Stimulated activated CD8-positive, alpha-beta memory T cell treated with anti-CD3 and anti-CD28 coated beads, Interleukin-4, amount 100 ng/mL, for 48 hours (primary cell): ENCODE results near the gene TANK.
A peak's percentile ranks its signal among the peaks of the same experiment; 100 is the strongest.

Experiments
- DNase-seq: peaks from one replicate; pipeline ENCODE4 v3.0.0-alpha.2; 2020

Gene TANK

DNA sequence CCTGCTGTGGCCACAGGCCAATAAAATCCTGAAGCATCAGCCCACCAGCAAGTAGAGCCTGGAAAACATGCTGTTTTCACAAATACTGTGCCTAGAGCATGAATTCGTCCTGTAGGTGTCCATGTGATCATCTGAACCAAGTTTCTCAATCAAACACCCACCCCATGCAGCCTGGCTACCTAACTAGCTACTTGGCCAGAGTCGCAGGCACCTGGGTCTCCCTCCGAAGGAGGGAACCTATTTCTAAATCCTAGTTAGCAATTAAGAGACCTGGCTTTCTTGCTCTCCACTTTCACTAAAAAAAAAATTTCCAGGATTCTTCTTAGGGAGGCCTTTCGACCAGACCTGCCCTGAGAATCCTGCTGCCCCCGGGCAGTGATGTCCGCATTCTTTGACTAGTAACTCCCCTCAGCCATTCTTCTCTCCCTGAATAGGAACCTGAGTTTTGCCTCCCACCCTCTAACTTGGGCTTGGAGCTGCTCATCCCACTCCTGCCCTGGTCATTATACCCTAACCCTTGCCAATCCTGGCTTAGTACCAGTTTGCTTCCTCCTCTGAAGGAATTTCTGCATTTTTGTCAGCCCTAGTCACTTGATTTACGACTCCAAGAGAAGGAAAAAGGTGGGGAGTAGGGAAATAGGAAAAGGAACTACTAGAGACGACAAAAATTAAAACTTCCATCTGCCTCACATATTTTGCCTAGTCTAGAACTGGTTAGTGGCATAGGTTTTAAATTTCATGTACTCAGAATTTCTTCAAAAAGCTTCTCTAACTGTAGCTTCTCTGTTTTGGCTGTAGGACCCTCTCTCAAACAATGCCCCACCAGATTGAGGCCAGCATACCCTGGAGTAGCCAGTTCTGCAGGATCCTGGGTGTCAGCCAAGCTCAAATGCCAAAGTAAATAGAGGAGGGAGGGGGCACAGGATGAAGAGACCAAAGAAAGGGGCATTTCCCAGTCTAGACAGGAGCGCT lies 25.4 kb upstream of the TANK start:
- DNase-seq: no peak

DNA sequence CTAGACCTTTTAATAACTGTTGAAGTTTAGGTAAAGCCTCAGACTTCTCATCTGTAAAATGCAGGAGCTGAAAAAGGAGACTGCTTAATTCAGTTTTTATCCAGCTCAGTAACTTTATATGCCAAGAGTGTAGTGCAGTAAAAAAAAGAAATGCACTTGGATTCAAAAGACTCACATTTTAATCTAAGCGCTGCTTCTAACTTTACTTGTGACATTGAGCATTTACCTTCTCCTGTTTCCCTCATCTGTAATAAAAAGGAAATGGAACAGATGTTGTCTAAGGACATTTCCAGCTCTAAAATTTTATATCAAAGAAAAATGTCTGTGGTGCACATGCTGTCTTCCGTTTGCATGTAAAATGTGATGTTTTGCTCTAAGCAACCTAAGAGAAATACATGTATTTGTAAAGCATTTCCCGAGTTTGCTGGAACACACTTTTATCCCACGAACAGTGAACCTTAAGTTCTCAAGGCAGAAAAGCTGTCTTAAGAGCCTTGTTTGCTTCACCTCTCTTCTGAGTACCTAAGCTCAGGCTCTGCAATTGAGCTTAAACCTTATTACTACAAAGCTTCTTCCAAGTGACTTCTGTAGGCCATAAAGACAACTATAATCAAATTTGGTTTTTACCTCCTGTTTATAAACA lies 24.2 kb upstream of the TANK start:
- no peak for DNase-seq

DNA sequence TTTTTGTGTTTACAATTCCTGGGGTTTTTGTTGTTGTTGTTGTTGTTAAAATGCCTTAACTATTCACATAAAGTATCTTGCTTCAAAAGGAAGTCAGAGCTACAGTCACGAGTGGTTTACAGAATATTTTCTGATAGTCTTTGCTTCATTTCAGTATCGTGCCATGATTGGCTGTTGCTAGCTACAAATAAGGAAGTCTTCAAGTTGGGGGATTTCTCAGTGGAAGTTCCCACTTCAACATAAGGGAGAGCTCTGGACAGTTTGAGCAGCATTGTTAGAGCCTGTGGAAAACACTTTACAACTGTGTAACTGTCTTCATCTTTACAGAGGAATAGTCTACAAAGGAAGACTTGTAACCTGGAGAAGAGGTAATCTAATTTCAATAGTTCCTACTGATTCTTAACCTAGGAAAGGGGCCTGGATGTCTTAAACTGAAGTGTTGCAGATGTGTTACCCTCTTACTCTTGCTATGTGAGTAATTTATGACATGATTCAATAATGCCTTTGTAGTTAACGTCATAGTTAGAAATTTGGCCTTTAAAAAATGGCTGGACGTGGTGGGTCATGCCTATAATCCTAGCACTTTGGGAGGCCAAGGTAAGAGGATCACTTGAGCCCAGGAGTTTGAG lies 23.4 kb upstream of the TANK start:
- DNase-seq: no peak

DNA sequence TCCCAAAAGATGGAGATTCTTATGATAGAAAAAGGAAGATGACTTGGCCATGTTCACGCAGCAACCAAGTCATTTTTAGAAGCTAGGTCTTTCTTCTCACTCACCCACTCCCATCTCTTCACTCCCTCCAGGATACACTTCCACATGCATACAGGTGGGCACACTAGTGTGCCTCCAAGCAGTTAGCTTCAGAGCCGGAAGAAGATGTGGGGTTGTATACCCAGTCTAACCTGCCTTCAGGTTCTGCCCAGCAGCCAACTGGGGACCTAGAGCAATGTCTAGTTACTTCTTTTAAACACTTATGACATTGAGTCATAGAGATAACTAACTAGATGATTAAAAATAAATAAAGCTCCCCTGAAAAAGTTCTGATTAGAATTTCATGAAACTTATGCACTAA lies 21.8 kb upstream of the TANK start:
- DNase-seq: no peak

DNA sequence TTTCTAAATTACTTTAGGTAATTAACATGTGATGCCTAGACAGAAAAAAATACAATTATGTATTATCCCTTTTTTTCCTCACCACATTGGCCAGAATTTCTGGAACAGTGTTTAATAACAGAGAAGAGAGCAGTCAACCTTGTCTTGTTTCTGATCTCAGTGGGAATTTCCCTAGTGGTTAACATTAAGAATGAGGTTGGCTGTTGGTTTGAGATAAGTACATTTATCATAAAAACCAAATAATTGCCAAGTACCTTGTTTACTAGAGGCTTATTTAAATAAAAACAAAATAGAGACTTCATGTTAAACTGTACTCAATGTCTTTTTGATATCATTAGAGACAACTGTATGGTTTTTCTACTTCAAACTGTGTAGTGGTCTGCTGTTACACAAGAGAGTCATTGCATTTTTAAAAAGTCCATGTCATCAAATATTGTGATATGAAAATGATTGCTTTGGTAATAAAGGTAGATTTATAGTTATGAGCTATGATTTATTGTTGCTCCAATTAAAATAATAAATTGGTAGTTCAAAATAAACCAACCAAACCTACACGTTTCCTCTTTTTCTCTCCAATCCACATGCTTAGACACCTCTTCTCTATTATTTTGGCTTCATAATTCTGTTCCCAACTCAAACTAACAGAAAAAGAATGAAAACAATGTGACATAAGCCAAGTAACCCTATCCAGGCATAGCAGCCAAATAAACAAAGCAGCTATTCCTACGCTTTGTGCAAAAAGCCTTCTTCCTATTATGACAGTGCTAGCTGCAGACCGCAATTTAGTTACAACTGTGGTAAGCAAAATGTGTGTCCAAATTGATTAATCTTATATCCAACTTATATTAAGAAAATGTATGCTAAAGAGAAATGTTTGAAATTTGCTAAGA lies 20.9 kb upstream of the TANK start:
- DNase-seq: no peak

DNA sequence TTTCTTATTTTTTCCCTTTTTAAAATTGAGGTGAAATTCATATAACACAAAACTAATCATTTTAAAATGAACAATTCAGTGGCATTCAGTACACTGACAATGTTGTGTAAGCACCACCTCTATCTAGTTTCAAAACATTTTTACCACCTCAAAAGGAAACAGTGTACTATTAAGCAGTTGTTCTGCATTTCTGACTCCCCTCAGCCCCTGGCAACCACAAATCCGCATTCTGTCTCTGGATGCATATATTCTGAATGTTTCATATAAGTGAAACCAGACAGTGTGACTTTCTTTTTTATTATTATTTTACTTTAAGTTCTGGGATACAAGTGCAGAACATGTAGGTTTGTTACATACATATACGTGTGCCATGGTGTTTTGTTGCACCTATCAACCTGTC lies 19.2 kb upstream of the TANK start:
- no peak for DNase-seq

DNA sequence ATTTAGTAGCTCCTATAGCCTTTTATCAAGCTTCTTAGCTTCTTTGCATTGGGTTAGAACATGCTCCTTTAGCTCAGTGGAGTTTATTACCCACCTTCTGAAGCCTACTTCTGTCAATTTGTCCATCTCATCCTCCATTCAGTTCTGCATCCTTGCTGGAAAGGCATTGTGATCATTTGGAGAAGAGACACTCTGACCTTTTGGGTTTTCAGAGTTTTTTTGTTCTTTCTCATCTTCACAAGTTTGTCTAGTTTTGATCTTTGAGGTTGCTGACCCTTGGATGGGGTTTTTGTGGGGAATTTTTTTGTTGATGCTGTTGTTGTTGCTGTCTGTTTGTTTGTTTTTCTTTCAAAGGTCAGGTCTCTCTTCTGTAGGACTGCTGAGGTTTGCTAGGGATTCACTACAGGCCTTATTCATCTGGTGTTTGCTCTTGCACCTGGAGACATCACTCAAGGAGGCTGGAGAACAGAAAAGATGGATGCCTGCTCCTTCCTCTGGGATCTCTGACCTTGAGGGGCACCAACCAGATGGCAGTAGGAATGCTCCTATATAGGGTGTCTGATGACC lies 13.9 kb upstream of the TANK start:
- DNase-seq: no peak

DNA sequence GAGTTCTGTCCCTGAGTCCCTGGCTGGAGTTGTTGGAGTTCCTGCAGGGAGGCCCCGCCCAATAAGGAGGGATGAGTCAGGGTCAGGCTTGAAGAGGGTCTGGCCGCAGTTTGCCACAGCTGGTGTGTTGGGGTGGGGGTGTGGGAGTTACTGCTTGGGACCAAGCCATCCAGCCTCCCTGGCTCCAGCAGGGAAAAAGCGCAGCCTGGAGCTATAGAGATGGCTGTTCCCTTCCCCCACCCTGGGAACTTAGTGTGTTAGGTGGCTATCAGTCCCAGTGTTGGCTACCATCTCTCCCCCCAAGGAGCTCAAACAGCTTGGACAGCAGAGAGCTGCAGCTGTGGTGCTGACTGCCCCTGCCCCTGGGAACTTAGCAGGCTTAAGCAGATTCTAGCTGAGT lies 13.2 kb upstream of the TANK start:
- no peak for DNase-seq

DNA sequence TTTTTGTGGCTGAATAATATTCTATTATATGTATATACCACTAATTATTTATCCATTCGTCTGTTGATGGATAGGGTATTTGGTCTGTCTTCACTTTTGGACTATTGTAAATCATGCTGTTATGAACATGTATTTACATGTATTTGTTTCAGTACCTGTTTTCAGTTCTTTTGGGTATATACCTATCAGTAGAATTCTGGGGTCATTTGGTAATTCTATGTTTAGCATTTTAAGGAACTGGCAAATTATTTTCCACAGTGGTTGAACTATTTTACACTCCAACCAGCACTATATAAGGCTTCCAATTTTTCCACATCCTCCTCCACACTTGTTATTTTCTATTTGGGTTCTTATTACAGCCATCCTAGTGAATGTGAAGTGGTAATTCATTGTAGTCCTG lies 12.4 kb upstream of the TANK start:
- no peak for DNase-seq

DNA sequence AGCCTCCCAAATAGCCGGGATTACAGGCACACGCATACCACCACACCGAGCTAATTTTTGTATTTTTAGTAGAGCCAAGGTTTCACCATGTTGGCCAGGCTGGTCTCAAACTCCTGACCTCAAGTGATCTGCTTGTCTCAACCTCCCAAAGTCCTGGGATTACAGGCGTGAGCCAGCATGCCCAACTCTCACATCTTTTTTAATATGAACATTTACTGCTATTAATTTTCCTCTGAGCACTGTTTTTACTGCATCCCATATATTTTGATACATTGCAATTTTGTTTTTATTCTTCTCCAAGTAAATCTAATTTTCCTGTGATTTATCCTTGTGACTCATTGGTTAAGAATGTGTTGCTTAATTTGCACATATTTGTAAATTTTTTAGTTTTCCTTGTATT lies 9.5 kb upstream of the TANK start:
- DNase-seq: no peak

DNA sequence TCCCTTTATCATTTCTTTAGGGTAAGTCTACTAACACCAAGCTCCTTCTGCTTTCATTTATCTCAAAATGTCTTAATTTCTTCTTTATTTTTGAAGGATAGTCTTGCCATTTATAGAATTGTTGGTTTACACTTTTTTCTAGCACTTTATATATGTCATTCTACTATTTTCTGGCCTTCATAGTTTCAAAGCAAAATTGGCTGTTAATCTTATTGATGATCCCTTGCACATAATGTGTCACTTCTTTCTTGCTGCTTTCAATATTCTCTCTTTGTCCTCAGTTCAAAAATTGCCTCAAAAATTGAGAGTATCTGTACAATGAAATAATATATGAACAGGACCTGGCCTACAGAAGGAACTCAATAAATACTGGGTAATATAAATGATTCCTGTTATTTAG lies 7.9 kb upstream of the TANK start:
- DNase-seq: no peak

DNA sequence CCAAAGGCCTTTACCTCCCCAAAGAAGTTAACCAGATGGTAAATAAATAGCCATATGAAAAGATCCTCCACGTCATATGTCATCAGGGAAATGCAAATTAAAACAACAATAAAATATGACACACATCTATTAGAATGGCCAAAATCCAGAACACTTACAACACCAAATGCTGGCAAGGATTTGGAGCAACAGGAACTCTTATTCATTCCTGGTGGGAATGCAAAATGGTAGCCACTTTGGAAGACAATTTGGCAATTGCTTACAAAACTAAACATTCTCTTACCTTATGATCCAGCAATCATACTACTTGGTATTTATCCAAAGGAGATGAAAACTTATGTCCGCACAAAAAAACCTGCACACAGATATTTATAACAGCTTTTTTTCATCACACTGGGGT lies 1.3 kb upstream of the TANK start:
- no peak for DNase-seq

DNA sequence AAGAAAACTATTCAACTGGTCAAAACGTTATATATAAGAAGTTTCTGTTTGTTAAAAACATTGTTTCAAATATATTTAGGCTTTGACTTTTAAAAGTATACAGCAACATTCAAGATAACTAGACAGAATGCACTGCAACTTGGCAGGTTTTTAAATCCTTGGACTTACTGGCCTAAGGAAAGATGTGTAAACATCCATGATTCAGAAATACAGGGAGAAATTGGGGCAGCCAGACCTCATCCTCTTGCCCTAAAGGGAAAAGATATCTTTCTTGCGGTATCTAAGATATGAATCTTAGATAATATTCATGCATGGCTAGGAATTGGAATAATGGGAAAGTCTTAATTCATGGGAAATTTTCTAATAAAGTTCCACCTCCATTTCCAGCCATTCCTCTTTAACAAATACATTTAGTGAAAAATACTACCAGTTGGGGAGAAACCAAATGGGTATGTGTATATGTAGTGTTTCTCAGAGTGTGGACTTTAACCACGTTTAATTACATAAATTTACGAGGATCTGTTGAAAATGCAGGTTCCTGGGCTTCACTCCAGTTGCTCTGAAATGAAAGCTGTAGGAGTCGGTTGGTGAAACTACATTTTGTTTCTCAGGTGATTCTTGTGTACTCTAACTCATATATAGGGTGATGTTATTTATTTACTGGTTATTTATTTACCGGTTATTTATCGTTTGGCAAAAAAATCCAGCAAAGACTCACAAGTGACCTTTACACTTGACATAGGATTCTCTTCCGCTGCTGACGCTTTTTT lies 587 bp upstream of the TANK start:
- no peak for DNase-seq

DNA sequence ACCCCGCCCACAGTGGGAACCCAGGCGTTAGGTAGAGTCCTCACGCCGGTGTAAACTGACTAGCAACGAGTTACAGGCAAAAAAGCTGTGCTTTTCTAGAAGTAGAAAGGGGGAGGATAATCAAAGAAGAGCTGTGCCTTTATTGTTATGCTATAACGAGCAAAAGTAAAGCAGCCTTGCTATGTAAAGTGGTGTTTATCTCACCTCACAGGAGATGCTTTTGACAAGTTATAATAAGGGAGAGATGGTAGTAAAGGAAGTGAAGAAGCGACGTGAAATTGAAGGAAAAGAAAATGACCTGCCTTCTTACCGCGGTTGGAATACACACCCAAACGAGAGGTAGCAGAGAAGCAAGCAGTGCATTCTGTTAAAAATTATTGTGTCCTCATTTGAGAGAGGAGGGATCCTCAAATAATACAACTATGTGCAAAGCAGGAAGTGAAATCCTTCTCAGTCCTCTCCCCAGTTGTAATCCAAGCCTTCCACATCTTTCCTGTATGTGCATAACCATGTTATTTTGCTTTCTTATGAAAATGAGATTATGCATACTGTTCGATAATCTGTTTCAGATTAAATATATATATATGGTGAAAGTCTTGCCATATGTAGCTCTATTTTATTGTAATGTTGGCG lies 962 bp downstream of the TANK start:
- DNase-seq: no peak

DNA sequence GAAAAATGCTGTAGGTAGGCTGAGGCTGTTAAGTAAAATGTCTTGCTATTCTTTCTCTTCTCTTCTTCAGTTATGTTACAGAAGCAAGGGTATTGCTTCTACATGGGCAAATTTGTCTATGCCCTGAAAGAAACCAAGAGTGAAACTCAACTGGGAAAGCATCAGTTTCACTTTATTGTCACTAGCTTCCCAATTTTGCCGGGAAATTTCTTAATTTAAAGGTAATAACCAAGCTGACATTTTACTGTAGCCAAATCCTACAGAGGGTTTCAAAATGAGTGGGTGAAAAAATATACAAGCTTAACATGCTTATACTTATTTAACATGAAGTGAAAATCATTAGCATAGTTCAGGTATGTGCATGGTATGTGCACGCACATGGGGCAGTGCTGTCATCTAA lies 3.2 kb downstream of the TANK start:
- DNase-seq: no peak

DNA sequence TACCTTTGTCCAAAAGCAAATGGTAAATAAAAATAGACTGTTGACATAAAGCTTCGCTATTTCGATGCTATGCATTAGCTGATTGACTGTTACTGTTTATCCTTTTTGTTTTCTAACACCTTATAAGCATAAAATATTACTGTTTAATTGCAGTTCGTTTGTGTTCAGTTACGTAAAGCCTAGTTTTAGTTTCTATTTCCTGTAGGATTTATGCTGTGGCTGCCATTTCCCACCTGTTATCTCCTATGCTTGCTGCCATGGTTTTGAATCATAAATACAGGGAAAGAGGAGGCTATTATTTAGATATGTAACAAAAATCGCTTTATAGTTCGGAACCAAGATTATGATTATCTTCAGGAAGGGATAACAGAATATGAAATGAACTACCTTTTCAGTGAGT lies 3.9 kb downstream of the TANK start:
- no peak for DNase-seq

DNA sequence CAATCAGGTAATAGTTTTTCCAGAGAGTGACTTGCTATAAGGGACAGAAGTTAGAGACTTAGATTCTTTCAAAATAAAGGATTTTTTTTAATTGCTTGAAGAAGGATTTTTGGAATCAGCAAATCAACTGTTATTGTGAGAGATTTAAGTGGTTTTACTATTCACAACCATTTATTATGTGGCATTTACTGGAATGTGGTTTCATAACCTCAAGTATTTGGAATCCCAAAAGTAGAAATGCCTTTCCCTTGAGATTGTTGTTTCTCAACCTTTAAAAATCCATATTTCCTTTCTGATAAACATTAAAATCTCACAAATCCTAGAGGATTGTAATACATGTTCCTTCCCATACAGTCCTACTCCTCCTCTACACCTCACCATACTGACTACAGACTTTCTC lies 5.0 kb downstream of the TANK start:
- no peak for DNase-seq

DNA sequence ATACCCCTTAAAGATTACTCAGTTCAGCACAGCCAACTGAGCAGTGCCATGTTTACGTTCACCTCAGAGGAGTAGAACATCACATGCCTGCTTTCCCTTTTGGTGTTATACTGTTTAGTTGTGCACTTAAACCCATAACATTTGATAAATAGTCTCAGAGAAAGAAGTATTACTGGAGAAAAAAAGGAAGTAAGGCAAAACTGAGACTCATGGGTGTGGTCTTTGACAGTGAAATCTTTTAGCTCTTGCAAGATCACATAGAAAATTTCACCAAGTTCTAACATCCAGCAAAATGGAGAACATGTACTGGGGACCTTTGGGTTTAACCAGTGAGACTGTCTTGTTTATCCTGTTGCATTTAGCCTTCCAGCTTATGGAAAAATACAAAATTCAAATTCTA lies 5.6 kb downstream of the TANK start:
- no peak for DNase-seq

DNA sequence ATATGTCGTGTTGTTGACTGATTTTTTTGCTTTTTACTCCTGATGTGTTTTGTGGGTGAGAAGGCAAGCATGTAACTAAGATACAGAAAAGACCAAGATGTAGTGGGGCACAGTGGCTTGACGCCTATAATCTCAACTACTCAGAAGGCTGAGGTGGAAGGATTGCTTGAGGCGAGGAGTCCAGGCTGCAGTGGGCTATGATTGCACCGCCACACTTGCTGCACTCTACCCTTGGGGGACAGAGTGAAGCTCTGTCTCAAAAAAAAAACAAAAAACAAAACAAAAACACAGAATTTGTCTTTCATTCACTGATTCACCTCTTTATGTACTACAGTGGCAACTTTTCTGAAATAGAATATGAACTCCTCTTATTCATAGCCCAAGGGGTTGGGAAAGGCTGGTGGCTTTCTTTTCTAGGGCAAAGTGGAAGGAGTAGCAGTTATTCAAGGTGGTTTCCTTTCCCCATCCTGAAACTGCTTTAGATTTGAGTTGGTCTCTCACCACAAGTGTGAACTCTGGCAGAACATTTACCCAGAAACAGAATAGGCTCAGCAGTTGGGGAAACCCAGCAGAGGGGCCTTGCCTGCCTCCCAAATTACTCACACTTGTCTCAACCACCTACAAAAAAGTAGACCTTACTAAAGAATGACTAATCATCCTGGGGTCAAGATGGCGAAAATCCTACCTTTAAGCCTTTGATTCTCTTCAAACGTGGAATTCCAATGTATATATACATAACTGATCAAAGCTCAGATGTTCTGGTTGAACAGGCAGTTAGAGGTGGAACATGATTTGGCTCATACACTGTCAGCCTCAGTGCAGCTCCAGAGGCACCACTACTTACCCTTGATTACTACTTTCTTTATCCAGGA lies 6.5 kb downstream of the TANK start:
- peak; percentile 71 for DNase-seq

DNA sequence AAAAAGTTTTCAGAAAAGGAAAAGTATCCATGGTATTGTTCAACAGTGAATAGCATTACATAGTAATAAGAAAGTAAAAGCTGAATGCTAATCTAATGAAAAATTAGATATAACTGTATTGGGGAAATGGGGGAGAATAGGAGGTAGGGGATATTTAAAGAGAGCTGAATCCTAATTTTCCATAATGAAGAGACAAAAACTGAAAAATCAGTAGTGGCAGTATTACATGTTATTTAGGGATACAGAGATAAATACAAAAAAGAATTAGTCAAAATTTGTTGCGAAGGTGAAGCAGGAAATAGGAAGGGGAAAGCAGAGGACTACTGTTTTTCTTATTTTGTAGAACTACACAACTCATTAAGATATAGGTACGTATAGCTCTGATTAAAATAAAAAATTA lies 9.1 kb downstream of the TANK start:
- DNase-seq: no peak
